Stimulated activated memory B cell treated with anti-CD40 and anti-IgM and Interleukin-4, amounts not matched to agents 10 μg/mL and 1 μg/mL and 100 μg/mL, for 72 hours (primary cell): ENCODE data around the gene ARHGAP29.

ENCODE experiments used
- ATAC-seq: fragments of 150-1000 bp; cut with Tn5 transposase; 2 replicates; pipeline ENCODE4 v1.10.0; 2021
- H3K27ac Mint-ChIP-seq: one replicate; pipeline ENCODE4 v1.8.0; 2022; ENCODE audit warnings: mild to moderate bottlenecking, mixed read lengths
- H3K27me3 Mint-ChIP-seq: one replicate; pipeline ENCODE4 v1.8.0; 2022; ENCODE audit warnings: mixed read lengths
- H3K36me3 Mint-ChIP-seq: one replicate; pipeline ENCODE4 v1.8.0; 2022; ENCODE audit warnings: mixed read lengths
- H3K4me1 Mint-ChIP-seq: one replicate; pipeline ENCODE4 v1.8.0; 2022; ENCODE audit warnings: mixed read lengths
- H3K4me3 Mint-ChIP-seq: one replicate; pipeline ENCODE4 v1.8.0; 2022; ENCODE audit warnings: mild to moderate bottlenecking, moderate library complexity, mixed read lengths
- H3K9me3 Mint-ChIP-seq: one replicate; pipeline ENCODE4 v1.8.0; 2022; ENCODE audit warnings: mixed read lengths

The ARHGAP29 gene

GRCh38 chr1:94247138-94248094 lies 10.0 kb upstream of the ARHGAP29 start:
- Mint-ChIP-seq H3K4me1 (peaks cover 16% of the 10 kb centered on the region), H3K4me3 (peak overlapping the region; percentile 68), H3K27me3 (peaks cover 87% of the 10 kb centered on the region), H3K9me3 (peaks cover 16% of the 10 kb centered on the region), H3K27ac (no peak overlapping the region), H3K36me3 (no peaks in the 10 kb centered on the region)
- ATAC-seq = peak; percentile 80

DNA sequence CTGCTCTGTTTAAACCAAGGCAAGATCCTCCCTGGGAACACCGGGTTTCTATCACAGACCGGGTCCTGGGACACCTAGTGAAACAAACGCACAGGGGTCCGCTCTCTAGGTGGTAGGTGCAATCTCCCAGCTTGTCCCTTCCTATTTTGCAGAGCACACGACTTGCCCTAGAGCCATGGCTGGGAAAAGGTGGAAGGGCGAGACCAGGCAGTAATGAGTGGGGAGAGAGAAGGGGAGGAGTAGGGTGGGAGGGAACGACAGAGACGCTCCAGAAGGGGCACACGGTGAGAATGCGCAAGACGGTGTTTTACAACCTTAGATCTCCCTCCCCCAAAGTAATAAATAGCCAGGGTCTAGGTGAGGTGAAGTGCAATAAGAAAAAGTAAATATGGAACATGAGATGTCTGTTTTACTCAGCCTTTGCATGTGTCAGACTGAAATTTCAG lies 9.3 kb upstream of the ARHGAP29 start:
- Mint-ChIP-seq H3K27me3 (peaks cover 86% of the 10 kb centered on the region), H3K9me3 (peaks cover 17% of the 10 kb centered on the region), H3K4me3 (peak overlapping the region; percentile 58), H3K27ac (no peak overlapping the region), H3K36me3 (no peaks in the 10 kb centered on the region), H3K4me1 (peaks cover 16% of the 10 kb centered on the region)
- no peak for ATAC-seq

GRCh38 chr1:94245747-94246438 lies 8.5 kb upstream of the ARHGAP29 start:
- Mint-ChIP-seq H3K36me3 (no peaks in the 10 kb centered on the region), H3K27me3 (peaks cover 81% of the 10 kb centered on the region), H3K4me3 (no peak overlapping the region), H3K4me1 (peaks cover 16% of the 10 kb centered on the region), H3K9me3 (peaks cover 17% of the 10 kb centered on the region), H3K27ac (no peak overlapping the region)
- ATAC-seq = no peak

- H3K4me3 Mint-ChIP-seq = no peak overlapping the region
- H3K9me3 Mint-ChIP-seq = peaks cover 17% of the 10 kb centered on the region
- H3K4me1 Mint-ChIP-seq = peaks cover 16% of the 10 kb centered on the region
- ATAC-seq = no peak
- no peaks in the 10 kb centered on the region for H3K36me3 Mint-ChIP-seq
- H3K27me3 Mint-ChIP-seq = peaks cover 83% of the 10 kb centered on the region
- H3K27ac Mint-ChIP-seq = no peak overlapping the region
These were observed 7.4 kb upstream of the ARHGAP29 start for GRCh38 chr1:94244816-94245215.

DNA sequence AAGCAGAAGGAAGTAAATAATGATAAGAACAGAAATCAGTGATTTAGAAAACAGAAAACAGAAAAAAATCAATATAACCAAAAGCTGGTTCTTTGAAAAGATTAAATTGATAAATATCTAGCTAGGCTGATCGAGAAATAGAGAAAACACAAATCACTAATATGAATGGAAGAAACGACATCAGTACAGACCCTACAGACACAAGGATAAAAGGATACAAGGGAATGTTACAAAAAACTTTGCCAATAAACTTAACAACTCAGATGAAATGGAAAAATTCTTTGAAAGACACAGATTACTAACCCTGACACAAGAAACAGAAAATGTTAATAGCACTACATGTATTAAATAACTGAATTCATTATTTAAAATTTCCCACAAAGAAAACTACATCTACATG lies 6.3 kb upstream of the ARHGAP29 start:
- Mint-ChIP-seq H3K27ac (no peak overlapping the region), H3K36me3 (peaks cover under 1% of the 10 kb centered on the region), H3K27me3 (peaks cover 83% of the 10 kb centered on the region), H3K4me3 (no peak overlapping the region), H3K4me1 (peaks cover 16% of the 10 kb centered on the region), H3K9me3 (peaks cover 20% of the 10 kb centered on the region)
- ATAC-seq = no peak

GRCh38 chr1:94240822-94241221 lies 3.4 kb upstream of the ARHGAP29 start:
- H3K4me3 Mint-ChIP-seq = no peak overlapping the region
- peaks cover 77% of the 10 kb centered on the region for H3K27me3 Mint-ChIP-seq
- no peak for ATAC-seq
- H3K27ac Mint-ChIP-seq = no peak overlapping the region
- H3K9me3 Mint-ChIP-seq = peaks cover 23% of the 10 kb centered on the region
- peaks cover 10% of the 10 kb centered on the region for H3K4me1 Mint-ChIP-seq
- peaks cover 5% of the 10 kb centered on the region for H3K36me3 Mint-ChIP-seq

DNA sequence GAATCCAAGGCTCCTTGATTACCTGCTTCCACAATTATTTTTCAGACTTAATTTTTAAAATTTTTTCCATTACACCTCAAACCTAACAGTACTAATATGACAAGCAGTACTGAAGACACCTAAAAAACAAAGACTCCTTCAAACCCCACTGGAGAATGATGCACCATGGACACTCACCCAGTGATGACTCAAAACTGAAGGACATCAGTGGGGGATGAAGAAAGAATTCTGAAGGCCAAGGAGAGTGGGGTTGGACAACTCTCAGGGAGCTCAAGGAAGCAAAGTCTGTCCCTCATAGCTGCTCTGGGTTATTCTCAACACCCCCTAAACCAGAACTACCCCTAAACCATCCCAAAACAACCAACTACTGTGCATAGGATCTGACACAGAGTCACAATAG lies 2.4 kb upstream of the ARHGAP29 start:
- H3K4me1 Mint-ChIP-seq = peaks cover 12% of the 10 kb centered on the region
- H3K4me3 Mint-ChIP-seq = no peak overlapping the region
- peaks cover 77% of the 10 kb centered on the region for H3K27me3 Mint-ChIP-seq
- no peak for ATAC-seq
- H3K27ac Mint-ChIP-seq = no peak overlapping the region
- H3K9me3 Mint-ChIP-seq = peaks cover 23% of the 10 kb centered on the region
- H3K36me3 Mint-ChIP-seq = peaks cover 5% of the 10 kb centered on the region

DNA sequence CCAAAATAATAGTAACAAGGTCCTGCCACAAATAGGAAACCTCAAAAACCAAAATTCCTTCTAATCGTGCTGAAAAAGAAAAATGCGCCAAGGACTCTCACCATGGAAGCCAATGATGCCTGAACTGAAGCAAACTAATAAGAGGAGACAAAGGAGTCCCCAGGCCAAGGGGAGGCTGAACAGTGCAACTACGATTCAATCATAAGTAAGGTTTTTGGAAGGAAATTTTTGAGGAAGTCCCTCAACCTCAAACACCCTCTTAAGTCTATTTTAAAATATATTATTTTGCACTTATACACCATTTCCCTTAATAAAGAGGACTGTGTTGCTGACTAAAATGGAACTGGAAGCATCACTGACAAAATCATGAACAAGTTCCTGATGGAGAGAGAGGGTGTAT lies 1.7 kb upstream of the ARHGAP29 start:
- H3K4me3 Mint-ChIP-seq = no peak overlapping the region
- ATAC-seq = no peak
- peaks cover 76% of the 10 kb centered on the region for H3K27me3 Mint-ChIP-seq
- peaks cover 5% of the 10 kb centered on the region for H3K36me3 Mint-ChIP-seq
- no peak overlapping the region for H3K27ac Mint-ChIP-seq
- H3K4me1 Mint-ChIP-seq = peaks cover 12% of the 10 kb centered on the region
- peaks cover 19% of the 10 kb centered on the region for H3K9me3 Mint-ChIP-seq

- peaks cover 6% of the 10 kb centered on the region for H3K9me3 Mint-ChIP-seq
- ATAC-seq = no peak
- H3K27me3 Mint-ChIP-seq = peaks cover 67% of the 10 kb centered on the region
- H3K4me1 Mint-ChIP-seq = peaks cover 12% of the 10 kb centered on the region
- peak overlapping the region; percentile 65 for H3K4me3 Mint-ChIP-seq
- H3K27ac Mint-ChIP-seq = no peak overlapping the region
- H3K36me3 Mint-ChIP-seq = peaks cover 5% of the 10 kb centered on the region
These were observed 624 bp downstream of the ARHGAP29 start for GRCh38 chr1:94236630-94237290.

DNA sequence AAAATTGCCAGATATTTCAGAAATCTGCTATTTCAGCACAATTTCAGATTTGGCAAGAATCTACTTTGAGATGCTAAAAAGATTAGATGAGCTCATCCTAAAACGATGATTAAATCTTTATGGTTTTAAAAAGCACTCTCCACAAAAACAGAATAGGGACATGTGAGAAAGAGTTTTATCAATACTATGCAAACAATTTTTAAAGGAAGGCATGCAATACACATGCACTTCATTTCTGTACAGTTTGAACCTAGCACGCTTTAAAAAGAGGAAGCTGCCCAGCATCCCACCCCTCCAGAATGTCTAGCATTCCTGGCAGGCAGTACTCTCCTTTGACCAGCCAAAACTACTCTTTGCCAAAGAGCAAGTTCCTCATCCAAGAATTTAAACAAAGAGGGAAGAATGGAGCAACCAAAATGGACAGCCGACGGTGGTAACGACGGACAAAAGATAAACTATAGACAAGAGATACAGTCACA lies 1.3 kb downstream of the ARHGAP29 start:
- Mint-ChIP-seq H3K27me3 (peaks cover 73% of the 10 kb centered on the region), H3K36me3 (peaks cover 5% of the 10 kb centered on the region), H3K27ac (no peak overlapping the region), H3K4me3 (peak overlapping the region; percentile 8), H3K4me1 (peaks cover 12% of the 10 kb centered on the region), H3K9me3 (peaks cover 6% of the 10 kb centered on the region)
- ATAC-seq = no peak

GRCh38 chr1:94235189-94236012 lies 2.0 kb downstream of the ARHGAP29 start:
- Mint-ChIP-seq H3K9me3 (peaks cover 6% of the 10 kb centered on the region), H3K27me3 (peaks cover 66% of the 10 kb centered on the region), H3K4me1 (peaks cover 12% of the 10 kb centered on the region), H3K36me3 (peaks cover 5% of the 10 kb centered on the region), H3K4me3 (no peak overlapping the region), H3K27ac (no peak overlapping the region)
- ATAC-seq = no peak

GRCh38 chr1:94234615-94235014 lies 2.8 kb downstream of the ARHGAP29 start:
- Mint-ChIP-seq H3K27ac (no peak overlapping the region), H3K9me3 (peaks cover 6% of the 10 kb centered on the region), H3K4me3 (no peak overlapping the region), H3K4me1 (peaks cover 12% of the 10 kb centered on the region), H3K27me3 (peaks cover 61% of the 10 kb centered on the region), H3K36me3 (peaks cover 5% of the 10 kb centered on the region)
- no peak for ATAC-seq

GRCh38 chr1:94231746-94232145 lies 5.6 kb downstream of the ARHGAP29 start:
- peaks cover 11% of the 10 kb centered on the region for H3K4me1 Mint-ChIP-seq
- H3K27ac Mint-ChIP-seq = no peak overlapping the region
- H3K36me3 Mint-ChIP-seq = no peaks in the 10 kb centered on the region

GRCh38 chr1:94230920-94231319 lies 6.5 kb downstream of the ARHGAP29 start:
- Mint-ChIP-seq H3K36me3 (no peaks in the 10 kb centered on the region), H3K9me3 (no peaks in the 10 kb centered on the region), H3K4me3 (no peak overlapping the region), H3K27me3 (peaks cover 33% of the 10 kb centered on the region), H3K4me1 (peaks cover 3% of the 10 kb centered on the region), H3K27ac (no peak overlapping the region)
- no peak for ATAC-seq

More at GRCh38 chr1:94231746-94232145, 5.6 kb downstream of the ARHGAP29 start:
- no peak overlapping the region for H3K4me3 Mint-ChIP-seq
- peaks cover 41% of the 10 kb centered on the region for H3K27me3 Mint-ChIP-seq
- H3K9me3 Mint-ChIP-seq = no peaks in the 10 kb centered on the region
- no peak for ATAC-seq
